ENCODE measurements around the gene APEH.

- TF ChIP-seq, protein P1, sequence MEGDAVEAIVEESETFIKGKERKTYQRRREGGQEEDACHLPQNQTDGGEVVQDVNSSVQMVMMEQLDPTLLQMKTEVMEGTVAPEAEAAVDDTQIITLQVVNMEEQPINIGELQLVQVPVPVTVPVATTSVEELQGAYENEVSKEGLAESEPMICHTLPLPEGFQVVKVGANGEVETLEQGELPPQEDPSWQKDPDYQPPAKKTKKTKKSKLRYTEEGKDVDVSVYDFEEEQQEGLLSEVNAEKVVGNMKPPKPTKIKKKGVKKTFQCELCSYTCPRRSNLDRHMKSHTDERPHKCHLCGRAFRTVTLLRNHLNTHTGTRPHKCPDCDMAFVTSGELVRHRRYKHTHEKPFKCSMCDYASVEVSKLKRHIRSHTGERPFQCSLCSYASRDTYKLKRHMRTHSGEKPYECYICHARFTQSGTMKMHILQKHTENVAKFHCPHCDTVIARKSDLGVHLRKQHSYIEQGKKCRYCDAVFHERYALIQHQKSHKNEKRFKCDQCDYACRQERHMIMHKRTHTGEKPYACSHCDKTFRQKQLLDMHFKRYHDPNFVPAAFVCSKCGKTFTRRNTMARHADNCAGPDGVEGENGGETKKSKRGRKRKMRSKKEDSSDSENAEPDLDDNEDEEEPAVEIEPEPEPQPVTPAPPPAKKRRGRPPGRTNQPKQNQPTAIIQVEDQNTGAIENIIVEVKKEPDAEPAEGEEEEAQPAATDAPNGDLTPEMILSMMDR (conservative IDR thresholded peaks at IDR 0.05; ENCODE audit: low read depth, low read length) = no peak
- no peak for TF ChIP-seq POLR2A (IDR thresholded peaks at IDR 0.05; ENCODE audit: low read depth, low read length)
- TF ChIP-seq RAD21 (IDR thresholded peaks at IDR 0.05; ENCODE audit: low read length) = no peak
- TF ChIP-seq RCOR1 (IDR thresholded peaks at IDR 0.05; ENCODE audit: insufficient replicate concordance, low read length) = no peak
- no peak for TF ChIP-seq USF2 (IDR thresholded peaks at IDR 0.05; ENCODE audit: low read depth, low read length)
- no peak for TF ChIP-seq MXI1 (IDR thresholded peaks at IDR 0.05; ENCODE audit: borderline replicate concordance, low read depth, low read length)
- no peak for TF ChIP-seq RFX5 (IDR thresholded peaks at IDR 0.05; ENCODE audit: low read depth, low read length)
- TF ChIP-seq SMC3 (IDR thresholded peaks at IDR 0.05; ENCODE audit: low read depth, low read length) = no peak
- TF ChIP-seq MAZ (IDR thresholded peaks at IDR 0.05; ENCODE audit: borderline replicate concordance, low read depth, low read length) = no peak
- no peak for TF ChIP-seq ELK1 (IDR thresholded peaks at IDR 0.05; ENCODE audit: borderline replicate concordance, low read depth, low read length)
- no peak for TF ChIP-seq BHLHE40 (IDR thresholded peaks at IDR 0.05; ENCODE audit: low read depth, low read length)
Observed at GRCh38 chr3:49727924-49728361, 53.8 kb downstream of the APEH start.
